ENCODE measurements around the gene TTBK1. TPM values are rescaled to one million over a fixed set of nuclear protein-coding genes. Genes with fewer than 3 reads are reported as not detected.

Gene TTBK1
- total and polyA plus RNA-seq, 12 donors, result 0.17 to 5.4 (median 0.65) TPM

GRCh38 chr6:43222418-43223059 is 20.7 kb upstream of the TTBK1 start:
- intact Hi-C loops (cut with DNase I), result no loop called here
- no peaks in the 10 kb centered on the region for H3K4me1 ChIP-seq (replicated peaks in 1 of 2)
- H3K36me3 ChIP-seq (replicated peaks in 1 of 2), result peaks cover 0 to 17% of the 10 kb centered on the region in 2 donors
- 89 to 94% (median 92%) methylated on average over 13 to 15 of the region's 15 CpGs for WGBS, 4 donors
- peak in 1 of 7 donors; percentile 11 for DNase-seq
- no peak overlapping the region for H3K4me3 ChIP-seq
- H3K27ac ChIP-seq, result no peak overlapping the region
- no peaks in the 10 kb centered on the region for H3K9me3 ChIP-seq (replicated peaks in 1 of 3)
- H3K27me3 ChIP-seq, result no peaks in the 10 kb centered on the region
- TF ChIP-seq CTCF (IDR thresholded peaks at IDR 0.05), result no peak
- no peak for TF ChIP-seq POLR2A (IDR thresholded peaks at IDR 0.05)

GRCh38 chr6:43223175-43223574 is 20.1 kb upstream of the TTBK1 start:
- intact Hi-C loops (cut with DNase I), result no loop called here
- H3K27ac ChIP-seq, result no peak overlapping the region
- DNase-seq, result no peak
- H3K27me3 ChIP-seq, result no peaks in the 10 kb centered on the region
- no peaks in the 10 kb centered on the region for H3K9me3 ChIP-seq (replicated peaks in 1 of 3)
- WGBS, 4 donors, result 85 to 94% (median 89%) methylated on average over 4 to 14 of the region's 14 CpGs
- TF ChIP-seq POLR2A (IDR thresholded peaks at IDR 0.05), result no peak
- no peak for TF ChIP-seq CTCF (IDR thresholded peaks at IDR 0.05)
- peaks cover 0 to 17% of the 10 kb centered on the region in 2 donors for H3K36me3 ChIP-seq (replicated peaks in 1 of 2)
- no peak overlapping the region for H3K4me3 ChIP-seq
- H3K4me1 ChIP-seq (replicated peaks in 1 of 2), result peaks cover 0 to 3% of the 10 kb centered on the region in 2 donors

- intact Hi-C loops (cut with DNase I), result no loop called here
- peaks cover 0 to 8% of the 10 kb centered on the region in 2 donors for H3K4me1 ChIP-seq (replicated peaks in 1 of 2)
- 86 to 91% (median 89%) methylated on average over 8 to 11 of the region's 11 CpGs for WGBS, 4 donors
These were observed 17.0 kb upstream of the TTBK1 start for GRCh38 chr6:43226192-43226851.

More at GRCh38 chr6:43226192-43226851, 17.0 kb upstream of the TTBK1 start:
- Histone ChIP-seq H3K9me3 (replicated peaks in 1 of 3) (no peaks in the 10 kb centered on the region), H3K4me3 (no peak overlapping the region), H3K27ac (no peak overlapping the region), H3K27me3 (no peaks in the 10 kb centered on the region), H3K36me3 (replicated peaks in 1 of 2) (peaks cover 0 to 17% of the 10 kb centered on the region in 2 donors)
- TF ChIP-seq POLR2A (IDR thresholded peaks at IDR 0.05), result no peak
- TF ChIP-seq CTCF (IDR thresholded peaks at IDR 0.05), result no peak
- no peak for DNase-seq
